ENCODE measurements around the gene TTC36.

TTC36 gene

DNA sequence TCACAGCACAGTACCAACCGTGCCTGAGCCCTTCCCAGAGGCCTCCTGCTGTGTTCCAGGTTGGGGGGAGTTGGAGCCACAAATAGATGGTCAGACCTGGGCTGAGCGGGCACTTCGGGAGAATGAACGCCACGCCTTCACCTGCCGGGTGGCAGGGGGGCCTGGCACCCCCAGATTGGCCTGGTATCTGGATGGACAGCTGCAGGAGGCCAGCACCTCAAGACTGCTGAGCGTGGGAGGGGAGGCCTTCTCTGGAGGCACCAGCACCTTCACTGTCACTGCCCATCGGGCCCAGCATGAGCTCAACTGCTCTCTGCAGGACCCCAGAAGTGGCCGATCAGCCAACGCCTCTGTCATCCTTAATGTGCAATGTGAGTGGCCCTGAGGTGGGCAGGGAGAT lies 4.8 kb downstream of the TTC36 start:
- peaks cover 8% of the 10 kb centered on the region for H3K36me3 ChIP-seq (ENCODE audit: control insufficient read depth, insufficient read depth, low read length)
- no peak overlapping the region for H3K27ac ChIP-seq (ENCODE audit: low read depth, low read length)
- no peaks in the 10 kb centered on the region for H3K27me3 ChIP-seq (ENCODE audit: control insufficient read depth, insufficient read depth, low read length)
- peak overlapping the region; percentile 96 for H3K4me3 ChIP-seq (ENCODE audit: low read depth, low read length)
- H3K9me3 ChIP-seq (ENCODE audit: control insufficient read depth, insufficient read depth, low read length), result no peaks in the 10 kb centered on the region
- peaks cover 14% of the 10 kb centered on the region for H3K4me1 ChIP-seq (ENCODE audit: control insufficient read depth, insufficient read depth, low read length)
- H3K9ac ChIP-seq (ENCODE audit: low read depth, low read length), result no peak overlapping the region

DNA sequence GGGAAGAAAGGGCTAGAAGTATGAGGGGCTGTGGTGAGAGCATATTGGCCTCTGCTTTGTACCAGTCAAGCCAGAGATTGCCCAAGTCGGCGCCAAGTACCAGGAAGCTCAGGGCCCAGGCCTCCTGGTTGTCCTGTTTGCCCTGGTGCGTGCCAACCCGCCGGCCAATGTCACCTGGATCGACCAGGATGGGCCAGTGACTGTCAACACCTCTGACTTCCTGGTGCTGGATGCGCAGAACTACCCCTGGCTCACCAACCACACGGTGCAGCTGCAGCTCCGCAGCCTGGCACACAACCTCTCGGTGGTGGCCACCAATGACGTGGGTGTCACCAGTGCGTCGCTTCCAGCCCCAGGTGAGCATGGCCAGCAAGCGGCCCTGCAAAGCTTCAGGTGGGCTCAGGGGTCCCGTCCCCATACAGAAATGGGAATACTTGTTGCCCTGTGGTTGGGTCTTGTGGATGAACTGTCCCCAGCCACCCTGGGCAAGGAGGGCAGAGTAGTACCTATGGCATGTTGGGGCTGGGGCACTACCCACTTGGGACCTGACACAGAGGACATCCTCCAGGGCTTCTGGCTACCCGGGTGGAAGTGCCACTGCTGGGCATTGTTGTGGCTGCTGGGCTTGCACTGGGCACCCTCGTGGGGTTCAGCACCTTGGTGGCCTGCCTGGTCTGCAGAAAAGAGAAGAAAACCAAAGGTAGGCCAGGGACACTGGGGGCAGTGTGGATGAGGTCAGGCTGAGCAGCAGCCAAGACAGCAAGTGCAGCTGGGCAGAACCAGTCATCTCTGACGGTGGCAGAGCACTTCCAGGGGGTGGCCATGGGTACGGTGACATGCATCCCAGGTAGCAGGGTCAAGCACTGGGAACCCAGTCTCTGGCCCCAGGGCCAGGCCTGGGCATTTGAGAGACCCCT lies 5.8 kb downstream of the TTC36 start:
- Histone ChIP-seq H3K9ac (ENCODE audit: low read depth, low read length) (no peak overlapping the region), H3K4me1 (ENCODE audit: control insufficient read depth, insufficient read depth, low read length) (peaks cover 14% of the 10 kb centered on the region), H3K9me3 (ENCODE audit: control insufficient read depth, insufficient read depth, low read length) (no peaks in the 10 kb centered on the region), H3K4me3 (ENCODE audit: low read depth, low read length) (no peak overlapping the region), H3K36me3 (ENCODE audit: control insufficient read depth, insufficient read depth, low read length) (peaks cover 8% of the 10 kb centered on the region), H3K27ac (ENCODE audit: low read depth, low read length) (no peak overlapping the region), H3K27me3 (ENCODE audit: control insufficient read depth, insufficient read depth, low read length) (no peaks in the 10 kb centered on the region)

DNA sequence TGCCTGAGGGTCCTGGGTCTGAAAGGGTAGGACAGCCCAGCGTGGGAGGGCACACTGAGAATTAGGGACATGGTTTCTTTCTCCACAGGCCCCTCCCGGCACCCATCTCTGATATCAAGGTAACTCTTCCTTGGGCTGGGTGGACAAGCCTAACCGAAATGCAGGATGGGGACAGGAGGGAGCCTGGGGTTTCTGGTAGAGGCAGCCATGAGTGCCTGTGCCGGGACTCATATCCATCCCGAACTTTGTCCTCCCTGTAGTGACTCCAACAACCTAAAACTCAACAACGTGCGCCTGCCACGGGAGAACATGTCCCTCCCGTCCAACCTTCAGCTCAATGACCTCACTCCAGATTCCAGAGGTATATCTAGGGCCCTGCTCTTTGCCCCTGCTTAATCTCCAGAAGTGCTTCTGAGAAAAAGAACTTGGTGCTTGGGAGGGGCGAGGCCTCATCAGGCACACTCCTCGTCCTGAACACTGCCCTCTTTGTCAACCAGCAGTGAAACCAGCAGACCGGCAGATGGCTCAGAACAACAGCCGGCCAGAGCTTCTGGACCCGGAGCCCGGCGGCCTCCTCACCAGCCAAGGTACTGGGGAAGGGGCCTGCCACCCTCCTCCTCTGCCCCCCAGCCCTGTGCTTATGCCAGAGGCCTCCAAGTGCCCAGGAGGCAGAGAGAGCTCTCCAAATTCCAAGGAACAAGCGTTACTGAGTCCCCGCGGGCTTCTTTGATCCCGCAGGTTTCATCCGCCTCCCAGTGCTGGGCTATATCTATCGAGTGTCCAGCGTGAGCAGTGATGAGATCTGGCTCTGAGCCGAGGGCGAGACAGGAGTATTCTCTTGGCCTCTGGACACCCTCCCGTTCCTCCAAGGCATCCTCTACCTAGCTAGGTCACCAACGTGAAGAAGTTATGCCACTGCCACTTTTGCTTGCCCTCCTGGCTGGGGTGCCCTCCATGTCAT lies 6.8 kb downstream of the TTC36 start:
- peaks cover 12% of the 10 kb centered on the region for H3K4me1 ChIP-seq (ENCODE audit: control insufficient read depth, insufficient read depth, low read length)
- H3K27me3 ChIP-seq (ENCODE audit: control insufficient read depth, insufficient read depth, low read length), result no peaks in the 10 kb centered on the region
- H3K27ac ChIP-seq (ENCODE audit: low read depth, low read length), result no peak overlapping the region
- peaks cover 8% of the 10 kb centered on the region for H3K36me3 ChIP-seq (ENCODE audit: control insufficient read depth, insufficient read depth, low read length)
- no peaks in the 10 kb centered on the region for H3K9me3 ChIP-seq (ENCODE audit: control insufficient read depth, insufficient read depth, low read length)
- H3K9ac ChIP-seq (ENCODE audit: low read depth, low read length), result no peak overlapping the region
- H3K4me3 ChIP-seq (ENCODE audit: low read depth, low read length), result no peak overlapping the region

DNA sequence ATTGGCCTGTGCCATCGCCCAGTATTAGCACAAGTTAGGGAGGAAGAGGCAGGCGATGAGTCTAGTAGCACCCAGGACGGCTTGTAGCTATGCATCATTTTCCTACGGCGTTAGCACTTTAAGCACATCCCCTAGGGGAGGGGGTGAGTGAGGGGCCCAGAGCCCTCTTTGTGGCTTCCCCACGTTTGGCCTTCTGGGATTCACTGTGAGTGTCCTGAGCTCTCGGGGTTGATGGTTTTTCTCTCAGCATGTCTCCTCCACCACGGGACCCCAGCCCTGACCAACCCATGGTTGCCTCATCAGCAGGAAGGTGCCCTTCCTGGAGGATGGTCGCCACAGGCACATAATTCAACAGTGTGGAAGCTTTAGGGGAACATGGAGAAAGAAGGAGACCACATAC lies 8.0 kb downstream of the TTC36 start:
- Histone ChIP-seq H3K9ac (ENCODE audit: low read depth, low read length) (no peak overlapping the region), H3K4me1 (ENCODE audit: control insufficient read depth, insufficient read depth, low read length) (no peaks in the 10 kb centered on the region; the same call in 1 of the 2 replicates), H3K27me3 (ENCODE audit: control insufficient read depth, insufficient read depth, low read length) (no peaks in the 10 kb centered on the region), H3K9me3 (ENCODE audit: control insufficient read depth, insufficient read depth, low read length) (no peaks in the 10 kb centered on the region), H3K4me3 (ENCODE audit: low read depth, low read length) (no peak overlapping the region), H3K36me3 (ENCODE audit: control insufficient read depth, insufficient read depth, low read length) (peaks cover 8% of the 10 kb centered on the region), H3K27ac (ENCODE audit: low read depth, low read length) (no peak overlapping the region)

DNA sequence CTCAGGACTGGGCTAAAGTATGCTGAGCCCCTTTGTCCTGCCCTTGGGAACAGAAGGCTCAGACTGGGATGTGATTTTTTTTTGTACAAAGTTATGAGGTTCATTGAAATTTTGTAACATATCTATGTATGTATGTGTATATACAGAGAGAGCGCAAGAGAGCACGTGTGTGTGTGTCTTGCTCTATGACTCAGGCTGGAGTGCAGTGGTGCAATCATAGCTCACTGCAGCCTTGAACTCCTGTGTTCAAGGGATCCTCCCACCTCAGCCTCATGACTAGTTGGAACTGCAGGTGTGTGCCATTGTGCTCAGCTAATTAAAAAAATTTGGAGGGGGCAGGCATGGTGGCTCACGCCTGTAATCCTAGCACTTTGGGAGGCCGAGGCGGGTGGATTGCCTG lies 9.5 kb downstream of the TTC36 start:
- Histone ChIP-seq H3K27ac (ENCODE audit: low read depth, low read length) (no peak overlapping the region), H3K36me3 (ENCODE audit: control insufficient read depth, insufficient read depth, low read length) (peaks cover 10% of the 10 kb centered on the region), H3K4me3 (ENCODE audit: low read depth, low read length) (no peak overlapping the region), H3K27me3 (ENCODE audit: control insufficient read depth, insufficient read depth, low read length) (no peaks in the 10 kb centered on the region), H3K9ac (ENCODE audit: low read depth, low read length) (no peak overlapping the region), H3K9me3 (ENCODE audit: control insufficient read depth, insufficient read depth, low read length) (no peaks in the 10 kb centered on the region), H3K4me1 (ENCODE audit: control insufficient read depth, insufficient read depth, low read length) (no peaks in the 10 kb centered on the region)

DNA sequence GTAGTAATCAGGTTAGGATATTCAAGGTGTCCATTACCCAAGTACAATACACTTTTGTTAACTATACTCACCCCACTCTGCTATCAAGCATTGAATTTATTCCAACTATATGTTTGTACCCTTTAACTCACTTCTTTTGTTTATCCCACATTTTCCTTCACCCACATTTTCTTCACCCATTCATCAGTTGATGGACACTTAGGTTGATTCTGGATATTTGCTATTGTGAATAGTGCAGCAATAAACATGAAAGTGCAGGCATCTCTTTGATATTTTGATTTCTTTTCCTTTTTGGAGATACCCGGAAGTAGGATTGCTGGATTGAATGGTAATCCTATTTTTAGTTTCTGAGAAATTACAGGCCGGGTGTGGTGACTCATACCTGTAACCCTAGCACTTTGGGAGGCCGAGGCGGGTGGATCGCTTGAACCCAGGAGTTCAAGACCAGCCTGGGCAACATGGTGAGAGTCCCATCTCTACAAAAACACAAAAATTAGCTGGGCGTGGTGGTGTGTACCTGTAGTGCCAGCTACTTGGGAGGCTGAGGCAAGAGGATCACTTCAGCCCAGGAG lies 10.2 kb downstream of the TTC36 start:
- H3K9ac ChIP-seq (ENCODE audit: low read depth, low read length), result no peak overlapping the region
- H3K27me3 ChIP-seq (ENCODE audit: control insufficient read depth, insufficient read depth, low read length), result no peaks in the 10 kb centered on the region
- H3K9me3 ChIP-seq (ENCODE audit: control insufficient read depth, insufficient read depth, low read length), result no peaks in the 10 kb centered on the region
- H3K36me3 ChIP-seq (ENCODE audit: control insufficient read depth, insufficient read depth, low read length), result peaks cover 12% of the 10 kb centered on the region
- no peak overlapping the region for H3K4me3 ChIP-seq (ENCODE audit: low read depth, low read length)
- H3K27ac ChIP-seq (ENCODE audit: low read depth, low read length), result no peak overlapping the region
- H3K4me1 ChIP-seq (ENCODE audit: control insufficient read depth, insufficient read depth, low read length), result no peaks in the 10 kb centered on the region

DNA sequence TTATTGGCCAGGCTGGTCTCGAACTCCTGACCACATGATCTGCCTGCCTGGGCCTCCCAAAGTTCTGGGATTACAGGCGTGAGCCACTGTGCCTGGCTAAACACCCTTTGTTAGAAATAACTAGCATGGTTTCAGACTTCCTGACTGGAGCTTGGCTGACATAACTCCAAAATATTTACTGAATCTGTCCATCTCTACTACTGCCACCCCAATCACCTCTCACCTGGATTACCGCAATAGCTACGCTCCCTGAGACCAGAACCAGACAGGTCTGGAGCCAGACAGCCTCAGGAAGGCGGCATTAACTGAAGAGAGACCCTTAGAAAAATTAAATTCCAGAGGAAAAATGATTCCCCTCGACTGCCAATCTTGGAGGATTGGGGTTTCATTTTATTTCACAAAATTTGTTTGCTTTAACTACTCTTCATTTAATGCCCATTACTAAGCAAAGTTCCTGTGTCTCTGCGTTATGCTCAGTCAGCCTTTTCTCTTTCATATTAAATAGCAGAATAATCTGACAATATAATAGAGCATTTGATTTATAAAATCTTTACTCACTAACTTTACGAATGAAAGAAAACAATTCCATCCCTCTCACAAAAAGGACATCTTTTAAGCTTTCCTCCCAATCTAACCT lies 16.9 kb downstream of the TTC36 start:
- Histone ChIP-seq H3K9me3 (ENCODE audit: control insufficient read depth, insufficient read depth, low read length) (no peaks in the 10 kb centered on the region), H3K4me3 (ENCODE audit: low read depth, low read length) (no peak overlapping the region), H3K27me3 (ENCODE audit: control insufficient read depth, insufficient read depth, low read length) (no peaks in the 10 kb centered on the region), H3K27ac (ENCODE audit: low read depth, low read length) (no peak overlapping the region), H3K9ac (ENCODE audit: low read depth, low read length) (no peak overlapping the region), H3K4me1 (ENCODE audit: control insufficient read depth, insufficient read depth, low read length) (no peaks in the 10 kb centered on the region), H3K36me3 (ENCODE audit: control insufficient read depth, insufficient read depth, low read length) (0 out of 2 replicates have a peak, but pooled peaks cover 3% of the 10 kb centered on the region)

DNA sequence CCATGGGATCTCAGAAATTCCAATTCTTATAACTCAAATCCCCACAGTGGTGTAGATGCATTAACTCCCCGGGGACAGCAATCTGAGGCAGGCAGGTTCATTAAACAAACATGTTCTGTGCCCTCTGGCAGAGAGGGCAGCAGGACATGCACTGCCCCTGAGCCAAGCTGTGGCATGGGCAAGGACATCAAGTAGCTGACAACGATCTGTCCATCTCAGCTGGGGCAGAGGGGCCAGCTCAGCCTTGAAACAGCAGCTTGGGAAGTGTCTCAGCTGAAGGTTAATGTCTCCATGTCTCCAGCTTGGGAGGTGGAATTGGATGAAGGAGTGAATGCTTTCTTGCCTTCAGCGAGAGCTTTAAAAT lies 17.4 kb downstream of the TTC36 start:
- Histone ChIP-seq H3K27me3 (ENCODE audit: control insufficient read depth, insufficient read depth, low read length) (no peaks in the 10 kb centered on the region), H3K4me3 (ENCODE audit: low read depth, low read length) (no peak overlapping the region), H3K36me3 (ENCODE audit: control insufficient read depth, insufficient read depth, low read length) (0 out of 2 replicates have a peak, but pooled peaks cover 3% of the 10 kb centered on the region), H3K27ac (ENCODE audit: low read depth, low read length) (no peak overlapping the region), H3K4me1 (ENCODE audit: control insufficient read depth, insufficient read depth, low read length) (no peaks in the 10 kb centered on the region), H3K9ac (ENCODE audit: low read depth, low read length) (no peak overlapping the region), H3K9me3 (ENCODE audit: control insufficient read depth, insufficient read depth, low read length) (no peaks in the 10 kb centered on the region)

DNA sequence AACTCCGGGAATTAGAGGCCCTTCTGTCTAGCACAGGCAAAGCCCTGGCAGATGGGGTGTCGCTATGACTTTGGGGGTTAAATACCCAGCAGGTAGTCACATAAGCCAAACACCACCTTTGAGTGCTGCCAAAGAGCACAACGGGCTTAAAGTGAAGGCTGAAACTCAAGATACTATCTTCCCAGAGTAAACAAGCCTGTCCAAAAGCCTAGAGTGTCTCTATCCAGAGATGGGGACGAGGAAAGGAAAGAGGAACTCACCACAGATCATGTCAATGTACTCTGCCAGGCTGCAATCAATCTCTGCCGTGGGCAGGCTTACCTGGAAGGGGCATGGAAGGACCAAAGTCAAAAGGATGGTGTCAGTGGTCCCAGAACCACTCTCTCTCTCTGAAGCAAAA lies 18.3 kb downstream of the TTC36 start:
- Histone ChIP-seq H3K4me1 (ENCODE audit: control insufficient read depth, insufficient read depth, low read length) (no peaks in the 10 kb centered on the region), H3K27me3 (ENCODE audit: control insufficient read depth, insufficient read depth, low read length) (no peaks in the 10 kb centered on the region), H3K36me3 (ENCODE audit: control insufficient read depth, insufficient read depth, low read length) (0 out of 2 replicates have a peak, but pooled peaks cover 3% of the 10 kb centered on the region), H3K9me3 (ENCODE audit: control insufficient read depth, insufficient read depth, low read length) (no peaks in the 10 kb centered on the region), H3K9ac (ENCODE audit: low read depth, low read length) (no peak overlapping the region), H3K4me3 (ENCODE audit: low read depth, low read length) (no peak overlapping the region), H3K27ac (ENCODE audit: low read depth, low read length) (no peak overlapping the region)

DNA sequence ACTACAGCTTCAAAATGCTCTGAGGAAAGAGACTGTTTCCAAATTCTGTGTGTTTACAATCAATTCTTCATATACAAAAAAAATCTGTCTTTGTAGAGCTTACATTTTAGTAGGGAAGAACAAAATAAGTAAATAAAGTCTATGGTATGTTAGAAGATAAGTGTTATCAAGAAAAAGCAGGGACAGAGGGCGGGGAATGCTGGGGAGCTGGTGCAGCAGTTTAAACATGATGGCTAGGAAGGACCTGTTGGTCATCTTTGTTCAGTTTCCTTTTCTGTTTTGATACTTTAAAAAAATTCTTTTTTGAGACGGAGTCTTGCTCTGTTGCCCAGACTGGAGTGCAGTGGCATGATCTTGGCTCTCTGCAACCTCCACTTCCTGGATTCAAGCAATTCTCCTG lies 19.9 kb downstream of the TTC36 start:
- Histone ChIP-seq H3K27me3 (ENCODE audit: control insufficient read depth, insufficient read depth, low read length) (no peaks in the 10 kb centered on the region), H3K4me1 (ENCODE audit: control insufficient read depth, insufficient read depth, low read length) (no peaks in the 10 kb centered on the region), H3K36me3 (ENCODE audit: control insufficient read depth, insufficient read depth, low read length) (0 out of 2 replicates have a peak, but pooled peaks cover 9% of the 10 kb centered on the region), H3K9ac (ENCODE audit: low read depth, low read length) (no peak overlapping the region), H3K9me3 (ENCODE audit: control insufficient read depth, insufficient read depth, low read length) (no peaks in the 10 kb centered on the region), H3K27ac (ENCODE audit: low read depth, low read length) (no peak overlapping the region), H3K4me3 (ENCODE audit: low read depth, low read length) (no peak overlapping the region)

Measured in HUES48 (cell line).